GM12892 (cell line): ENCODE measurements around the gene SETD6.

Experiments used
- DNase-seq: peaks from one replicate; pipeline ENCODE4 v3.0.0; 2011; ENCODE audit not compliant: insufficient read length
- FAIRE-seq: peaks from 2 replicates; lab custom pipeline; 2011; peaks lifted over from hg19 to GRCh38; lab: Jason Lieb, UNC
- POLR2A ChIP-seq: IDR thresholded peaks from 2 replicates; pipeline ENCODE4 v1.6.1; 2011; ENCODE audit warnings: low read depth, low read length, control low read depth
- POLR2AphosphoS5 ChIP-seq: IDR thresholded peaks from 2 replicates; pipeline ENCODE4 v1.6.1; 2011; ENCODE audit warnings: low read depth, low read length, control low read depth
- TAF1 ChIP-seq: IDR thresholded peaks from 2 replicates; pipeline ENCODE4 v1.6.1; 2011; ENCODE audit warnings: low read depth, mild to moderate bottlenecking, control low read depth, low read length, borderline replicate concordance

SETD6 gene

DNA sequence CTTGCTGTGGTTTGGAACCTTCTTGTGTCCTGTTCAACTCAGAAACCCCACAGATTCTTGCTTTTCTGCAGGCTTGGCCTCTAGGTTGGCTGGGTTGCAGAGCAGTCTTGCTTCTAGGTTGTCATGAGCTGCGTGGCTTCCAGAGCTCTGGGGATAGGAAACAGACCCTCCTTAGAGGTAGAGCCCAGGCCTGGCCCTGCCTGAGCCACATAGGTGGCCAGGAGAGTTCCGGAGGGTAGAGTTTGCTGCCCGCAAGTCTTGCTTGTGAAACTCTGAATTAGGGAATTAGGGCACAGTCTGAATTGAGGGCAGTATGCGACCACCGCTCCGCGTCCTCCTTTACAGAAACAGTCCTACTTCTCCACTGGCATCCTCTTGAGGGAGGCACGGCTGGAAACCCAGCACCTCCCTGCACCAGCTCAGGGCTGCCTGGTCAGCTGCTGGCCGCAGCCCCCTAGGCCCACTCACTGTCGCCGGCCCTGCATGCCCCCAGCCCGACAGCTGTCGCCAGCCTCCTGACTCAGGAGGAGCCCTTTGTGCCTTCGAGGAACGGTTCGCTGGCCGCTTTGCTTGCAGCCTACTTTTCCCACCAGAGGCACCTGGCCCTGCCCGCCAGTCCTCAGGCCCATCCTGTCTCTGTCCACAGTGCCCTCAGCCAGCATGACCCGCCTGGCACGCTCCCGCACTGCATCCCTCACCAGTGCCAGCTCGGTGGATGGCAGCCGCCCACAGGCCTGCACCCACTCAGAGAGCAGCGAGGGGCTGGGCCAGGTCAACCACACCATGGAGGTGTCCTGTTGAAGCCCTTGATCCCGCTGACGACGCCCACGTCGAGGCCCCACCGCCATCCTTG, 4.3 kb upstream of the SETD6 start:
- DNase-seq (no peak), FAIRE-seq (no peak)
- TF ChIP-seq TAF1 (no peak), POLR2AphosphoS5 (no peak), POLR2A (no peak)

DNA sequence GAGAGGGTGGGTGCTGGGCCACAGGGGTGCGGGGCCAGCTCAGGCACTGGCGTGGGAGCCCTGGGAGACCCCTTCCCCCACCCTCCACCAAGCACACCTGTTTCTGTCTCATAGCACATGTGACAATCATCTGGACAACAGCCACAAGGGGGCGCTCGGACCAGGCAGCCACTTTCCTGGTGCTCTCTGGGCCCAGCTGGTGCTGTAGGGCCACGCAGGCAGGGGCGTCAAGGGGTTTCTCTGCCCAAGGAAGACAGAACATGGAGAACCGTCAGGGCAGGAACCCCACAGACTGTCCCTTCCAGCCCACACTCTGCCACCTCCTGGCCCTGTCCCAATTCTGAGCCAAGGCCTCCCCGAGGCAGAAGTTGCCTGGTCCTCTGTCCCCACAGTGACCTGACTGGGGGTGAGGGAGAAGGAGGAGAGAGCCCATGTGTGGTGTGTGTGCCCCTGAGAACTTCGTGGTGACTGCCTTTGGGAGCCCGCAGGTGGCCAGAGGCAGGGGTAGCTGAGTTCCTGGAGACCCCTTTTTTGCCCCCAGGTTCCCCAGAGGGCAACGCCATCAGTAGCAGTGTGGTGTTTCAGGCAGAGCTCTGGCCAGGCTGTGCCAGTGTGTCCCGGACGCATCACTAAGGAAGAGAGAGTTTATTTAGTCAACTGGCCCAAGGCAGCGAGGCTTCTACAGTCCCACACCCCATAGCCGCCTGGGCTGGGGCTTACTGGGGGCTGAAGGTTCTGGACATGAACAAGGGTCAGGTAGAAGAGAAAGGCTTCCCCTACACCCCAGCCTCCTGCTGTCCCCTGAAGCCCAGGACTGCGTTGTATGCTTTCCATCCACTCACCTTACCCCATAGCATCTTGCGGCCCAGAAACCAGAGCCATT, 3.1 kb upstream of the SETD6 start:
- DNase-seq (no peak), FAIRE-seq (peak; percentile 64)
- TF ChIP-seq POLR2A (no peak), POLR2AphosphoS5 (no peak)

DNA sequence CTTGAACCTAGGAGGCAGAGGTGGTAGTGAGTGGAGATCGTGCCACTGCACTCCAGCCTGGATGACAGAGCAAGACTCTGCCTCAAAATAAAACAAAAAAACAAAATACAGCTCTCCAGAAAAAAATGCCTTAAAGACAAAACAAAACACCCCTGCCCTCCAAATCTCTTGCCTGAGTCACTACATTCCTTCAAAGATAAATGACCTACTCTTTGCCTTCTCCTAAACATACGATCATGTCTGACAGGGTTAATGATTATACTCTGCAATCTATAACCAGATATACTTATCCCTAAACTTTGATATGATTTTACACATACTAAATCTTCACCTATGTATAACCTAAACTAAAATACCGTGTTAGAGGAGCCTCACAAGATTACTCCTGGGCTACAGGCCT, 1.4 kb upstream of the SETD6 start:
- FAIRE-seq (no peak), DNase-seq (no peak)
- TF ChIP-seq POLR2A: no peak

DNA sequence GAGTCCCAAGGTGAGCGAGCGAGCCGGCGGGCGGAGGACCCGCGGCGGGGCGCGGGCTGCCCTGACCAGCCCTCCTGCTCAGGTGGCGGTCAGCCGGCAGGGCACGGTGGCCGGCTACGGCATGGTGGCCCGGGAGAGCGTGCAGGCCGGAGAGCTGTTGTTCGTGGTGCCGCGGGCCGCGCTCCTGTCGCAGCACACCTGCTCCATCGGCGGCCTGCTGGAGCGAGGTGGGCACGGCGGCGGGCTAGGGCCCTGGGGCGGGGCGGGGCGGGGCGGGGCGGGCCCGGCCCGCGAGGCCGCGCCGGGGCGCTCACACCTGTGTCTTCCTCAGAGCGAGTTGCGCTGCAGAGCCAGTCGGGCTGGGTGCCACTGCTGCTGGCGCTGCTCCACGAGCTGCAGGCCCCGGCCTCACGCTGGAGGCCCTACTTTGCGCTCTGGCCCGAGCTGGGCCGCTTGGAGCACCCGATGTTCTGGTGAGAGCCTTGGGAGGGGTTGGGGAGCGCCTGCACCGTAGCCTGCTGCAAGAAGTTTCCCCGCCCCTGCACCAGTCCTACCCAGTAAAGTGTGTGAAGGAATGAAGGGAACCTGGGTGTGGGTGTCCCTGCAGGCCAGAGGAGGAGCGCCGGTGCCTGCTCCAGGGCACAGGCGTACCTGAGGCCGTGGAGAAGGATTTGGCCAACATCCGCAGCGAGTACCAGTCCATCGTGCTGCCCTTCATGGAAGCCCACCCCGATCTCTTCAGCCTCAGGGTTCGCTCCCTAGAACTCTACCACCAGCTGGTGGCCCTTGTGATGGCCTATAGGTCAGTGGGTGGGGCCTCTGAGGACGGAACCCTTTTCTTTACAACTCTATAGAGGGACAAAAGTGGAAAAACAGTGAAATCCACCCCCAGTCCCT, 802 bp downstream of the SETD6 start:
- FAIRE-seq: no peak
- no peak for TF ChIP-seq POLR2AphosphoS5
- TF ChIP-seq POLR2A: no peak; the same call in 1 of the 2 replicates
- no peak for TF ChIP-seq TAF1
- DNase-seq: peak; percentile 66

DNA sequence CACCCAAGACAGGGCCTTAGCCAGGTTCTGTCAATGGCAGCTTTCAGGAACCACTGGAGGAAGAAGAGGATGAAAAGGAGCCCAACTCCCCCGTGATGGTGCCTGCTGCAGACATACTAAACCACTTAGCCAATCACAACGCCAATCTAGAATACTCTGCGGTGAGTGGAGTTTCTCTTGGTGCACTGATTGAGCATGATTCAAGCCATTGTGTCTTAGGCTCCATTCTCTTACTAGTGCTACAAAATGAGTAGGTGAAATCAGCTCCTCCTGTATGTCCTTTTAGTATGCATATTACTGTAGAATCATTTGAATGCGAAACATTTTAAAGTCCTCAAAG, 1.4 kb downstream of the SETD6 start:
- FAIRE-seq: no peak
- 0 out of 2 replicates have a peak, but pooled peaks have one; percentile 28 for TF ChIP-seq POLR2AphosphoS5
- TF ChIP-seq POLR2A: no peak
- DNase-seq: no peak

DNA sequence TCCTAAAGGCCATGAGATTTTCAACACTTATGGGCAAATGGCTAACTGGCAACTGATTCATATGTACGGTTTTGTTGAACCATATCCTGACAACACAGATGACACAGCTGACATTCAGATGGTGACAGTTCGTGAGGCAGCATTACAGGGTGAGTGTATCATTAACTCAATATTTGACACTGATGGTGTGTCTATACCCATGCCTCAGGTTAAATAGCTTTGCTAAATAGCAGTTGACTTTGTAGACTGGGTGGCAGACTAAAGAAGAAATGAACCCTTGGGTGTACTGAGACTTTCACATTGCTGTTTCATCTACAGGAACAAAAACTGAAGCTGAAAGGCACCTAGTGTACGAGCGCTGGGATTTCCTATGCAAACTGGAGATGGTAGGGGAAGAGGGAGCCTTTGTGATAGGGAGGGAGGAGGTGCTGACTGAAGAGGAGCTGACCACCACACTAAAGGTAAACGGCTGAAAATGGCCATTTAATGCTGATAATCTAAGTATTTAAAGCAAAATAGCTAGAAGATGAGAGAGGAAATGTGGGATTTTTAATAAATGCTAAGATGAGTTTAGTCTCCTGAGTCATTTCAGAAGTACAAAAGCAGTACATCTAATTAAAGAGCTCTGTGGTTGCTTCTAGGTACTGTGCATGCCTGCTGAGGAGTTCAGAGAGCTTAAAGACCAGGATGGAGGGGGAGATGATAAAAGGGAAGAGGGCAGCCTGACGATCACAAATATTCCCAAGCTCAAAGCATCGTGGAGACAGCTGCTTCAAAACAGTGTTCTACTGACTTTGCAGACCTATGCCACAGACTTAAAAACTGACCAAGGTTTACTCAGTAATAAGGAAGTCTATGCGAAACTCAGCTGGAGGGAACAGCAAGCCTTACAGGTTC, 3.0 kb downstream of the SETD6 start:
- DNase-seq (no peak), FAIRE-seq (no peak)
- TF ChIP-seq POLR2AphosphoS5 (no peak), TAF1 (no peak), POLR2A (no peak)

DNA sequence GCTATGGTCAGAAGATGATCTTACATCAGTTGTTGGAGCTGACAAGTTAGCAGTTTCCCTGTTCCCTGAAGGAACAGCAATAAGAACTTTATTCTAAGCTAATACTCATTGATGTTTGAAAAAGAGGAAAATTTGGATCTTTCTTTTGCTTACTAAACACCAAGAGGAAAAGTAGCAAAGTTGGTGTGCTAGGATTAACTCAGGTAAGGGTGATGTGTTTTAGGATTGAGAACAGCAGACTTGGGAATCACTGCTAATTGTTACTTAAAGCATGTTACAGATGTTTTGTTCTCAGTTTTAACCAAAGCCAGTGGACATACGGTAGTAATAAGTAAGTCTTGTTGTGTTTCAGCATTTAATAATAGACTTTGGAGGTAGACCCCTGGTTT, 3.7 kb downstream of the SETD6 start:
- FAIRE-seq (peak; percentile 67), DNase-seq (no peak)
- TF ChIP-seq POLR2A: no peak
- TF ChIP-seq POLR2AphosphoS5: no peak
- no peak for TF ChIP-seq TAF1

DNA sequence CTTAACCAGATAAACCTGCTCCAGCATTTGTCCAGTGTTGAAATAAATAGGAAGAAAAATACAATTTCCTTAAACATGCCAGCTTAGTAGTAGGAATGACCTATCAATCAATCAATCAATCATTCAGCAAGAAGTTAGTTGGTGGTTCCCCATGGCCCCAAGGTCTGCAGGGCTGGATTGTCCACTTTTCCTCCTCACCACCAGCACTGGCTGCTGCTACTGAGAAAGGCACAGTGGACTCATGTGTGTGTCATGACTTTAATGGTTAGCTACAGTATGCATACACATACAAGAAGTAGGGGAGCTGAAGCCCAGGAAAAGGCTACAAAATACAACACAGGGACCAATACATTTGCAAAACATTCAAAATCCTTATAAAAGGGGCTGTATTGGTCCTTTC, 4.4 kb downstream of the SETD6 start:
- DNase-seq (no peak), FAIRE-seq (no peak)
- TF ChIP-seq TAF1 (no peak), POLR2A (no peak), POLR2AphosphoS5 (no peak)

DNA sequence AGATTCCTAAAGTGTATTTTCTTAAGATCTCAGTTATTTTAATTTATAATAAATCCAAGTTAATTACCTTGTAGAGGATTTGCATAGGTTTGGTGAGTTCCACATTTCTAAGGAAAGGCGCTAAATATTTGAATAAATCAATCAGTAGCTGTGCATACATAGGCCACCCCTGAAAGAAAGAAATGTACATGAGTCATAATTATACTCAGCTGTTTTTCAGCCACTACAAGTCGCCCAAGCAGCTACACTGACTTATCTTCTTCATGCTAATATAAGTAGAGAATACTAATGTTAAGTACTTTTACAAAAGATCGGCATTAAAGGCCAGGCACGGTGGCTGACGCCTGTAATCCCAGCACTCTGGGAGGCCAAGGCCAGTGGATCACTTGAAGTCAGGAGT, 14.9 kb downstream of the SETD6 start:
- no peak for DNase-seq
- TF ChIP-seq POLR2AphosphoS5: no peak
- no peak for TF ChIP-seq POLR2A
- no peak for TF ChIP-seq TAF1
- no peak for FAIRE-seq

DNA sequence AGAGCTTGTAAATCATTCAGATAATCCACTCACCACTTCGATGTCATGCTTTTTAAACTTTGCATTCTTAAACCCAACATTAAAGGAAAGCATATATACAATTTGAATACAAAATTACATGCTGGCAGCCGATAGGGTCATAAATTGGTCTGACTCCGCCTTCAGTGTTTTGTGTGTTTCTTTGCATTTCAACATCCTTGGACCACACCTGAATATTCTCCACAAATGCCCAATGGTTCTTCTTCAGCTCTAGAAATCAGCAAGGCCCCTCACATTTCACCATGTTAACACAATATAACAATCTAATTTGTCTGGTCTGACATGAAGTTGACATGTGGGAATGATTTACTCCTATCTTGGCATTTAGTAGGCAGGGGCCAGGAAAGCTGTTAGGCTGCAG, 17.1 kb downstream of the SETD6 start:
- DNase-seq (no peak), FAIRE-seq (no peak)
- TF ChIP-seq POLR2A (no peak), TAF1 (no peak), POLR2AphosphoS5 (no peak)
